MM.1S (cell line): Measurements from ENCODE around the gene ADGRL1.
A peak's percentile ranks its signal among the peaks of the same experiment; 100 is the strongest.
"Not testable (repeated sequence)": the region's sequence is repeated elsewhere in the genome, so short reads cannot be mapped to it uniquely, and the experiment has no call there.

Source experiments
- DNase-seq: peaks from one replicate; pipeline ENCODE4 v3.0.0-alpha.2; 2015
- H2AFZ ChIP-seq: fragments of 300-600 bp; sonication (generic); 2 replicates; pipeline ENCODE4 v1.6.0; 2016; ENCODE audit warnings: antibody characterized with exemption, low read length
- H3F3A ChIP-seq: fragments of 300-600 bp; sonication (generic); 2 replicates; pipeline ENCODE4 v1.6.1; 2016; ENCODE audit warnings: mild to moderate bottlenecking, antibody characterized with exemption, low read length, moderate library complexity, mixed read lengths; ENCODE audit not compliant: insufficient read depth
- H3K27ac ChIP-seq: fragments of 300-600 bp; sonication (generic); 2 replicates; pipeline ENCODE4 v1.5.1; 2016; ENCODE audit warnings: mild to moderate bottlenecking, low read length
- H3K27me3 ChIP-seq: fragments of 300-600 bp; sonication (generic); replicated peaks from 2 replicates; pipeline ENCODE4 v1.6.0; 2016; ENCODE audit warnings: low read length; ENCODE audit not compliant: insufficient read depth
- H3K36me3 ChIP-seq: fragments of 300-600 bp; sonication (generic); replicated peaks from 2 replicates; pipeline ENCODE4 v1.6.1; 2016; ENCODE audit warnings: mild to moderate bottlenecking, low read length, mixed read lengths; ENCODE audit not compliant: insufficient read depth
- H3K4me1 ChIP-seq: fragments of 300-600 bp; sonication (generic); 2 replicates; pipeline ENCODE4 v1.6.1; 2016; ENCODE audit warnings: low read length, mixed read lengths
- H3K4me2 ChIP-seq: fragments of 300-600 bp; sonication (generic); 2 replicates; pipeline ENCODE4 v1.6.0; 2016; ENCODE audit warnings: low read depth, low read length
- H3K4me3 ChIP-seq: fragments of 300-600 bp; sonication (generic); 2 replicates; pipeline ENCODE4 v1.5.1; 2016; ENCODE audit warnings: low read length, mixed read lengths
- H3K79me2 ChIP-seq: fragments of 300-600 bp; sonication (generic); 2 replicates; pipeline ENCODE4 v1.6.1; 2016; ENCODE audit warnings: mixed run types, low read length, mixed read lengths
- H3K9ac ChIP-seq: fragments of 300-600 bp; sonication (generic); 2 replicates; pipeline ENCODE4 v1.6.1; 2016; ENCODE audit warnings: low read length, mixed read lengths
- H3K9me2 ChIP-seq: fragments of 300-600 bp; sonication (generic); replicated peaks from 2 replicates; pipeline ENCODE4 v1.6.1; 2016; ENCODE audit warnings: mild to moderate bottlenecking, low read length, mixed read lengths; ENCODE audit not compliant: insufficient read depth
- H3K9me3 ChIP-seq: fragments of 300-600 bp; sonication (generic); replicated peaks from 2 replicates; pipeline ENCODE4 v1.6.1; 2016; ENCODE audit warnings: mild to moderate bottlenecking, low read length, mixed read lengths; ENCODE audit not compliant: insufficient read depth
- H4K20me1 ChIP-seq: fragments of 300-600 bp; sonication (generic); 2 replicates; pipeline ENCODE4 v1.6.1; 2016; ENCODE audit warnings: mild to moderate bottlenecking, low read length, moderate library complexity, mixed read lengths; ENCODE audit not compliant: insufficient read depth
- CTCF ChIP-seq: fragments of 300-600 bp; sonication (generic); IDR thresholded peaks from 2 replicates; pipeline ENCODE4 v1.5.1; 2016; ENCODE audit warnings: antibody characterized with exemption, low read length, mixed read lengths
- EZH2 ChIP-seq: fragments of 300-600 bp; sonication (generic); optimal IDR thresholded peaks from 2 replicates; pipeline ENCODE3; 2017; ENCODE audit warnings: low read depth, mild to moderate bottlenecking, antibody characterized with exemption, low read length, mixed read lengths
- EZH2phosphoT487 ChIP-seq: fragments of 300-600 bp; sonication (generic); IDR thresholded peaks from 2 replicates; pipeline ENCODE4 v1.6.1; 2018; ENCODE audit warnings: antibody characterized with exemption, low read length

ADGRL1 gene

GRCh38 chr19:14214580-14214979 lies 8.6 kb upstream of the ADGRL1 start:
- H3K27ac ChIP-seq, result no peak overlapping the region
- H3K9me2 ChIP-seq, result no peaks in the 10 kb centered on the region
- H3K9ac ChIP-seq, result no peak overlapping the region
- H3K36me3 ChIP-seq, result no peaks in the 10 kb centered on the region
- peaks cover 11% of the 10 kb centered on the region; the same call in 1 of the 2 replicates for H3K27me3 ChIP-seq
- TF ChIP-seq CTCF, result no peak
- no peak for TF ChIP-seq EZH2
- no peak for TF ChIP-seq EZH2phosphoT487
- H3K4me2 ChIP-seq, result no peak overlapping the region
- H3K79me2 ChIP-seq, result no peaks in the 10 kb centered on the region
- H4K20me1 ChIP-seq, result no peaks in the 10 kb centered on the region
- DNase-seq, result no peak
- H2AFZ ChIP-seq, result no peak overlapping the region
- H3F3A ChIP-seq, result no peaks in the 10 kb centered on the region
- H3K9me3 ChIP-seq, result no peaks in the 10 kb centered on the region
- H3K4me3 ChIP-seq, result no peak overlapping the region
- no peaks in the 10 kb centered on the region for H3K4me1 ChIP-seq

DNA sequence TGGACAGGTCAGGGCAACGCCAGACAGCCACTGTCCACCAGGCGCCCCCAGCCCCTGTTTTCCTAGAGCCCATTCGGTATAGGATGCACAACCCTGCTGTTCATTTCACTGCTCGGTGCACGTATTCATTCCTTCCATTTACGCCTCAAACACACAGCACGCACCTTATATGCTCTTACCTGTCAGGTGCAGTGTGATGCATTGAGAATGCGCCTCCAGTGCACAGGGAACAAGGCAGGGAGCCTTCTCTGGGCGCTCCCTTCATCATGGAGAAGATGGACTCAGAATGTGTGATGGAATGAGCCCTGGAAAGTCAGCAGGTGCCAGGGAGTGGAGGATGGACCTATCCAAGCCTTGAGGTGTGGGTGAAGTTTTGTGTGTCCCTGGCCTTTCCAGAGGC lies 4.2 kb upstream of the ADGRL1 start:
- not testable (repeated sequence) for H3K27ac ChIP-seq, H3K9ac ChIP-seq, H3K4me1 ChIP-seq, H3K4me3 ChIP-seq, H4K20me1 ChIP-seq, H3K9me3 ChIP-seq, H3K79me2 ChIP-seq, H3F3A ChIP-seq, H3K9me2 ChIP-seq, H2AFZ ChIP-seq, H3K4me2 ChIP-seq, H3K36me3 ChIP-seq, DNase-seq
- H3K27me3 ChIP-seq, result peaks cover 25% of the 10 kb centered on the region

- H3K4me2 ChIP-seq, DNase-seq: not testable (repeated sequence)
Observed at GRCh38 chr19:14209401-14209800, 3.4 kb upstream of the ADGRL1 start.

GRCh38 chr19:14208496-14208895 lies 2.5 kb upstream of the ADGRL1 start:
- not testable (repeated sequence) for H3K4me2 ChIP-seq, H3K4me3 ChIP-seq, H3K36me3 ChIP-seq, H3F3A ChIP-seq, H3K79me2 ChIP-seq, H3K27ac ChIP-seq, H3K9me3 ChIP-seq, H4K20me1 ChIP-seq, DNase-seq, H3K9ac ChIP-seq, H2AFZ ChIP-seq, H3K4me1 ChIP-seq, H3K9me2 ChIP-seq
- peaks cover 37% of the 10 kb centered on the region for H3K27me3 ChIP-seq

More at GRCh38 chr19:14209401-14209800, 3.4 kb upstream of the ADGRL1 start:
- H3F3A ChIP-seq, H3K36me3 ChIP-seq, H4K20me1 ChIP-seq, H3K4me1 ChIP-seq, H3K27ac ChIP-seq, H3K9me3 ChIP-seq, H3K9me2 ChIP-seq, H2AFZ ChIP-seq, H3K79me2 ChIP-seq, H3K4me3 ChIP-seq, H3K9ac ChIP-seq: not testable (repeated sequence)
- peaks cover 31% of the 10 kb centered on the region for H3K27me3 ChIP-seq

DNA sequence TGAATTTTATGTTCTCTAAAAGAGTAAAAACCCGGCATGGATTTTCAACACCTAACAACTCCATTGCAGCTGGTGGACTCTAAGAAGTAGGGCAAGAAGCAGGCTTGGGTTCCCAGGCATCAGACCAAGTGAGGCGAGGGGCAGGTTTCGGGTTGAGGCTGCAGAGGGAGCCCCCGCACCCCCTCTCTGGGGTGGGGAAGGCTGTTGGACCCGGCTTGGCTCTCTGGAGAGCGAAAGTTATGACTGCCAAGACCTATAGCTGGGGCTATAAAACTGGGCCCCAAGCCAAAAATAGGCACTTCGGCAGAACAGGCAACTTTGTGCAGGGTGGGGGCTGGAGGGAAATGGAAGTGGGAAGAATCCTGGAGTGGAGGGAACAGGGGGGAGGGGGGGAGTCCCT lies 1.8 kb upstream of the ADGRL1 start:
- not testable (repeated sequence) for H3K4me1 ChIP-seq, H3K4me2 ChIP-seq, H3K79me2 ChIP-seq, H3K36me3 ChIP-seq, H4K20me1 ChIP-seq, H3K9me2 ChIP-seq, H3K27ac ChIP-seq, DNase-seq, H3K9me3 ChIP-seq, H3K4me3 ChIP-seq, H3K9ac ChIP-seq, H3F3A ChIP-seq
- H3K27me3 ChIP-seq, result peaks cover 37% of the 10 kb centered on the region
- H2AFZ ChIP-seq, result peak overlapping the region; percentile 80; the same call in 1 of the 2 replicates

GRCh38 chr19:14206737-14207726 lies 1.1 kb upstream of the ADGRL1 start:
- H3K27ac ChIP-seq, result not testable (repeated sequence)

GRCh38 chr19:14206308-14206707 lies 339 bp upstream of the ADGRL1 start:
- not testable (repeated sequence) for H2AFZ ChIP-seq, H3K27ac ChIP-seq, H4K20me1 ChIP-seq, DNase-seq, H3K9ac ChIP-seq, H3F3A ChIP-seq, H3K79me2 ChIP-seq, H3K9me2 ChIP-seq, H3K4me1 ChIP-seq, H3K4me2 ChIP-seq, H3K9me3 ChIP-seq, H3K36me3 ChIP-seq, H3K4me3 ChIP-seq
- H3K27me3 ChIP-seq, result peaks cover 49% of the 10 kb centered on the region

More at GRCh38 chr19:14206737-14207726, 1.1 kb upstream of the ADGRL1 start:
- H3K4me2 ChIP-seq, result peak overlapping the region; percentile 85
- H3K79me2 ChIP-seq, H3F3A ChIP-seq, H3K9me2 ChIP-seq, H4K20me1 ChIP-seq, H3K4me1 ChIP-seq, H3K36me3 ChIP-seq, H3K9me3 ChIP-seq: not testable (repeated sequence)
- peaks cover 42% of the 10 kb centered on the region for H3K27me3 ChIP-seq
- DNase-seq, result peak; percentile 40
- H3K4me3 ChIP-seq, result peak overlapping the region; percentile 62
- peak overlapping the region; percentile 80 for H2AFZ ChIP-seq
- peak overlapping the region; percentile 37; the same call in 1 of the 2 replicates for H3K9ac ChIP-seq
